MCF 10A (cell line): ENCODE measurements around the gene RSBN1. TPM values are rescaled to one million over a fixed set of nuclear protein-coding genes. Genes with fewer than 3 reads are reported as not detected.

Experiments
- BruUV-seq: library from RNA; stranded (reverse); fragments of 400-500 nt; replicated peaks from 2 replicates; lab custom pipeline; 2021; lab: Mats Ljungman, UMichigan
- CTCF ChIA-PET: fragments of 300-600 bp; sonication (Branson Sonifier 250); formaldehyde crosslinking; extraction: SDS; loops from one replicate; lab custom pipeline; 2021; ENCODE audit warnings: antibody characterized with exemption, inconsistent platforms; lab: Yijun Ruan, JAX
- POLR2A ChIA-PET: fragments of 300-600, 350-650 bp; sonication (Branson Sonifier 250); formaldehyde crosslinking; extraction: SDS; loops from one replicate; lab custom pipeline; 2020; ENCODE audit warnings: antibody characterized with exemption, inconsistent platforms; lab: Yijun Ruan, JAX
- DNase-seq: peaks from one replicate; pipeline ENCODE4 v3.0.0-alpha.2; 2018; ENCODE audit not compliant: unreplicated experiment
- H3K27ac Mint-ChIP-seq: one replicate; pipeline ENCODE4 v1.8.0; 2022; ENCODE audit warnings: mild to moderate bottlenecking, low read depth, mixed read lengths; ENCODE audit not compliant: unreplicated experiment
- H3K27me3 Mint-ChIP-seq: one replicate; pipeline ENCODE4 v1.8.0; 2022; ENCODE audit warnings: mixed read lengths; ENCODE audit not compliant: insufficient read depth, unreplicated experiment
- H3K36me3 Mint-ChIP-seq: one replicate; pipeline ENCODE4 v1.8.0; 2022; ENCODE audit warnings: mild to moderate bottlenecking, moderate library complexity, mixed read lengths; ENCODE audit not compliant: insufficient read depth, unreplicated experiment
- H3K4me1 Mint-ChIP-seq: one replicate; pipeline ENCODE4 v1.8.0; 2022; ENCODE audit warnings: mixed read lengths; ENCODE audit not compliant: insufficient read depth, unreplicated experiment
- H3K4me3 Mint-ChIP-seq: one replicate; pipeline ENCODE4 v1.8.0; 2022; ENCODE audit warnings: mild to moderate bottlenecking, moderate library complexity, mixed read lengths; ENCODE audit not compliant: unreplicated experiment
- H3K9me3 Mint-ChIP-seq: one replicate; pipeline ENCODE4 v1.8.0; 2022; ENCODE audit warnings: mixed read lengths; ENCODE audit not compliant: unreplicated experiment
- intact Hi-C: fragments of 100-400 bp; cut with micrococcal nuclease; formaldehyde crosslinking; loops from 2 replicates; pipeline ENCODE4 v1.14.1; 2022
- total RNA-seq: library from RNA; stranded (reverse); gene quantifications from 2 replicates; pipeline ENCODE4 v1.2.3, GENCODE V29; 2022
- TF ChIP-seq, protein P1 (sequence below): fragments of 200-600 bp; IDR thresholded peaks from one replicate; pipeline ENCODE4 v1.8.0; 2022; ENCODE audit warnings: antibody characterized with exemption, mild to moderate bottlenecking; ENCODE audit not compliant: unreplicated experiment

The RSBN1 gene
- total RNA-seq, 1 experiment from 2014 or later: 11.8 TPM

DNA sequence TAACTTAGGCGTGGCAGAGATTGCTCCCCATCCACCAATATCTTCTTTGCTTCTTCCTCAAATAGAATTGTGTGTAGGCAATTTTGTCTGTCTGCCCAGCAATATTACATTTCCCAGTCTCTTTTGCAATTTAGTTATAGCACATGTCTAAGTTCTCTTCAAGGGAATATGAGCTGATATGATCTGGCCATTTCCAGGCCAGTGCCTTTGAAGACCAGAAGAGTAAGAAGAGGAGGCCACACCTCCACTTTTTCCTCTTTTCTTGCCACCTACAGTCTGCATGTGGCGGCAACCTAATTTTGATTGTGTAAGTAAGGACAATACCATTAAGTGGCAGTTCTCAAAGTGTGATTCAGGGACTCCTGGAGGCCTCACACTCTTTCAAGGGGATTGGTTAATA lies 6.3 kb upstream of the RSBN1 start:
- ChIA-PET CTCF (interaction anchor here (0.6 to 0.7 kb wide), 2 partner anchors 15 to 112 kb away, joined by 3 read pairs; no protein-coding TSS in a partner anchor), POLR2A (interaction anchor here (0.6 to 0.7 kb wide), 2 partner anchors 746 to 1750 kb away, joined by 3 read pairs; no protein-coding TSS in a partner anchor)
- H3K4me1 Mint-ChIP-seq: no peaks in the 10 kb centered on the region
- no TSS peak for BruUV-seq
- no peak overlapping the region for H3K27ac Mint-ChIP-seq
- H3K9me3 Mint-ChIP-seq: no peaks in the 10 kb centered on the region
- intact Hi-C loops: no loop called here
- H3K4me3 Mint-ChIP-seq: no peak overlapping the region
- no peak for DNase-seq
- H3K36me3 Mint-ChIP-seq: no peaks in the 10 kb centered on the region
- no peaks in the 10 kb centered on the region for H3K27me3 Mint-ChIP-seq
- TF ChIP-seq, protein P1, sequence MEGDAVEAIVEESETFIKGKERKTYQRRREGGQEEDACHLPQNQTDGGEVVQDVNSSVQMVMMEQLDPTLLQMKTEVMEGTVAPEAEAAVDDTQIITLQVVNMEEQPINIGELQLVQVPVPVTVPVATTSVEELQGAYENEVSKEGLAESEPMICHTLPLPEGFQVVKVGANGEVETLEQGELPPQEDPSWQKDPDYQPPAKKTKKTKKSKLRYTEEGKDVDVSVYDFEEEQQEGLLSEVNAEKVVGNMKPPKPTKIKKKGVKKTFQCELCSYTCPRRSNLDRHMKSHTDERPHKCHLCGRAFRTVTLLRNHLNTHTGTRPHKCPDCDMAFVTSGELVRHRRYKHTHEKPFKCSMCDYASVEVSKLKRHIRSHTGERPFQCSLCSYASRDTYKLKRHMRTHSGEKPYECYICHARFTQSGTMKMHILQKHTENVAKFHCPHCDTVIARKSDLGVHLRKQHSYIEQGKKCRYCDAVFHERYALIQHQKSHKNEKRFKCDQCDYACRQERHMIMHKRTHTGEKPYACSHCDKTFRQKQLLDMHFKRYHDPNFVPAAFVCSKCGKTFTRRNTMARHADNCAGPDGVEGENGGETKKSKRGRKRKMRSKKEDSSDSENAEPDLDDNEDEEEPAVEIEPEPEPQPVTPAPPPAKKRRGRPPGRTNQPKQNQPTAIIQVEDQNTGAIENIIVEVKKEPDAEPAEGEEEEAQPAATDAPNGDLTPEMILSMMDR: no peak

DNA sequence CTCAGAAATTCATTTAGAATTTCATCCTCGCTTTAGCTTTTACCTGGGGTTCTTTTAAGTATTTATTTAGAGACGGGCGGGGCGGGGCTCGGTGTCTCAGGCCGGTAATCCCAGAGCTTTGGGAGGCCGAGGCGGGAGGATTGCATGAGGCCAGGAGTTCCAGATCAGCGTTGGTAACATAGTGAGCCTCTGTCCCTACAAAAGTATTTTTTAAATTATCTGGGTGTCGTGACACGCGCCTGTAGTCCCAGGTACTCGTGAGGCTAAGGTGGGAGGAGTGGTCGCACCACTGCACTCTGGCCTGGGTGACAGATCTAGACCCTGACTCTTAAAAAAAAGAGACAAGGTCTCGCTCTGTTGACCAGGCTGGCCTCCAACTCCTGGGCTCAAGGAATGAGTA lies 942 bp upstream of the RSBN1 start:
- TF ChIP-seq, protein P1: no peak
- H3K9me3 Mint-ChIP-seq: no peaks in the 10 kb centered on the region
- BruUV-seq: no TSS peak
- CTCF ChIA-PET: interaction anchor here (0.7 to 0.8 kb wide), 2 partner anchors 10 to 91 kb away, joined by 3 to 4 read pairs; partner anchors contain the start of gene AP4B1
- H3K4me1 Mint-ChIP-seq: peaks cover 22% of the 10 kb centered on the region
- H3K4me3 Mint-ChIP-seq: peak overlapping the region; percentile 94
- POLR2A ChIA-PET: interaction anchor here (0.5 to 2.8 kb wide), 6 partner anchors 10 to 357 kb away, joined by 3 to 48 read pairs (median 4); partner anchors contain the start of genes AP4B1 and DCLRE1B
- H3K36me3 Mint-ChIP-seq: peaks cover 12% of the 10 kb centered on the region
- intact Hi-C loops: loop anchor here (2.0 kb wide), 1 partner anchor 54 kb away; the partner anchor contains the start of gene PHTF1
- no peak for DNase-seq
- H3K27me3 Mint-ChIP-seq: no peaks in the 10 kb centered on the region
- no peak overlapping the region for H3K27ac Mint-ChIP-seq

DNA sequence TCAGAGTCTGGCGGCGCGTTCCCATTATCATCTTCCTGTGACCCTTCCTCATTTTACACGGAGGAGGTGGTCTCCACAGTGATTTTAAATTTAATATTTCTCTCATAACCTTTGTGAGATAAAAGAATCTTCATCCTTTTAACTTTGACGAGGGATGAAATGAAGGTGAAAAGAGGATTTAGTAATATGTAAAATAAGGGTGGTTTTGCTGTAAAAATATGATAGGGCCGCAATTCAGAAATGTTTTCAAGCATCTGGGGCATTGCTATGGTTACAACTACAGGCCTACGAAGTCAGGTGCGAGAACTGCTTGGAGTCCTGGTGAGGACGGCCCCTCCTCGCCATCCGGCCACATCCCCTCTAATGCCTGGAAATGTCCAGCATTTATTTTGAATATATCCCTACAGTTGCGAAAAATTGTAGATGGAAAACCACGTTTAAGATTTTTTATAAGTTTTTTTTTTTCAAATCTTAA lies 422 bp upstream of the RSBN1 start:
- TF ChIP-seq, protein P1: no peak
- H3K4me1 Mint-ChIP-seq: peaks cover 22% of the 10 kb centered on the region
- CTCF ChIA-PET: interaction anchor here (0.7 to 0.8 kb wide), 3 partner anchors 11 to 93 kb away, joined by 3 to 4 read pairs (median 3); partner anchors contain the start of gene AP4B1
- TSS peak; percentile 97 for BruUV-seq
- intact Hi-C loops: loop anchor here (1.0 to 2.0 kb wide), 2 partner anchors 54 to 93 kb away; partner anchors contain the start of genes DCLRE1B and PHTF1
- peak overlapping the region; percentile 94 for H3K4me3 Mint-ChIP-seq
- H3K27ac Mint-ChIP-seq: peak overlapping the region; percentile 88
- H3K9me3 Mint-ChIP-seq: no peaks in the 10 kb centered on the region
- H3K27me3 Mint-ChIP-seq: no peaks in the 10 kb centered on the region
- DNase-seq: no peak
- POLR2A ChIA-PET: interaction anchor here (0.5 to 2.8 kb wide), 25 partner anchors 9 to 969 kb away, joined by 3 to 49 read pairs (median 4); partner anchors contain the start of genes AP4B1, DCLRE1B, DENND2C and HIPK1
- peaks cover 12% of the 10 kb centered on the region for H3K36me3 Mint-ChIP-seq

DNA sequence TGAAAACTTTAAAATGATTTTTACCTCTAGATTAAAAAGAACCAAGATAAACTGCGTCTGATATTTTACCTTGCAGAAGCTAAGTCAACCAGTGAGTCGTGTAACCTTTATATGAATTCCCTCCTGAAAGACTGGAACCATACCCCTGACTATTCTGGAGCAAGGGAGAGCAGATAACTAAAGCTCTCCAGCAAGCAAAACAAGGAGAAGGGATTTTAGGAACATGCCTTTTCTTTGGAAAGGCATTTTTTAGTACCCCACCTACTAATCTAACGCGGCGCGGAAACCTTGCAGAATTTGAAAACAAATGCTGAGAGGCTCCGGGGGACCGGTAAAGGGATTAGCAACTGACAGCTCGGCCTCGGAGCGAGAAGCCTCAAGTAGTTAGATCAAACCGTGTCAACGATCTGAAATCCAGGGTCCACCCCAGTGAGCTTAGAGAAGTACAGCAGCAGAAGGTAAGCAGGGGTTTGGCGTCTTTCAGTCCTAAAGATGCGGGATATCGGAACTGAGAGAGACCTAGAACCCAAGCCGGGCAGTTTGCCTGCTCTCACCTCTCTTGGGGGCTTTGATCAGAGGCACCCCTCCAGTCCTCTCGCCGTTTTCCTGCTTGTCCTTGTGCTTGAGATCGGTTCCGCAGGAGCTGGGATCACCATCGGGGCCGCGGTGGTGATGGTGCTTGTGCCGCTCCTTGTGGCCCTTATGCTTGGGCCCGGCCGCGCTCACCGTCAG lies 954 bp downstream of the RSBN1 start:
- Mint-ChIP-seq H3K4me3 (peak overlapping the region; percentile 94), H3K27me3 (no peaks in the 10 kb centered on the region), H3K36me3 (peaks cover 18% of the 10 kb centered on the region), H3K27ac (peak overlapping the region; percentile 88), H3K4me1 (peaks cover 22% of the 10 kb centered on the region), H3K9me3 (no peaks in the 10 kb centered on the region)
- DNase-seq: peak; percentile 36
- ChIA-PET POLR2A (interaction anchor here (0.6 to 2.8 kb wide), 25 partner anchors 10 to 858 kb away, joined by 3 to 49 read pairs (median 4); partner anchors contain the start of genes AP4B1, DCLRE1B, DENND2C and HIPK1), CTCF (interaction anchor here (1.1 to 1.6 kb wide), 3 partner anchors 20 to 672 kb away, joined by 3 to 4 read pairs (median 4); no protein-coding TSS in a partner anchor)
- intact Hi-C loops: no loop called here
- BruUV-seq: no TSS peak
- TF ChIP-seq, protein P1: no peak
